Epidermal melanocyte (primary cell): ENCODE measurements around the gene NREP.

Experiments used
- DNase-seq: peaks from one replicate; pipeline ENCODE4 v3.0.0; 2011; ENCODE audit warnings: low spot score; ENCODE audit not compliant: insufficient read length

The NREP gene, protein sequence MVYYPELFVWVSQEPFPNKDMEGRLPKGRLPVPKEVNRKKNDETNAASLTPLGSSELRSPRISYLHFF

DNA sequence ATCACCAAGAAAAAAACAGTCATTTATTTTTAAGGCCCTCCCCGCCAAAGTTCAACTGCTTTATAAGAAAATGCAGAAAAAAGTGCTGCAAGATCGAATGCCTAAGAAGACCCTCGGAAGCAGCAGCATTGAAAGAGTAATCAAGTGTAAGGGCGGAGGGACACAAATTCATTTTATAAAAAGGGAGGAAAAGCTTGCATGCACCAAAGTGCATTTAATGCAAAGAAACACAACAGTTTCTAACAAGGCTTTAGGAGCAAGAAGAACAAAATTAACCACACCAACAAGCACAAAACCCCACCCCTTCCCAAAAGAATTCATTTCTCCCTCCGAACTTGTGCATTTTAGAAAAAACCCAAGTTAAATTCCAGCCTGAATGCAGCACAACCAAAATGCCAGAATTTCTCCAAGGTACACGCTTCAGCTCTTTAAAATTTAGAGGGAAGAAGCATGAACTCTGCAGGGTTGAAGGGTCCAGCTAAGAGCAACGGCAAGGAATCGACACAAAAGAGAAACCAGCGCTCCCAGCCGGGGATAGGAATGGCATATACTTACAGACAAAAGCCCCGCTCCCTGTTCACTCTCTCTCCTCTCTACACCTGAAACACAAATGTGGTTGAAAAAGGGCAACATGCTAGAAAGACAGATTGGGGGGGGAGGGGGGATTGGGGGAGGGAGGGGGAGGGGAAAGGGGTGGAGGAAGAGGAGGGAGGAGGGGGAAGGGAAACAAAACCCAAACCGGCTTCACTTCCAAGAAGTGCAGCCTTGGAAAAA is at the start of gene NREP:
Gene NREP (minus strand): TSS at position 614 of the 774 bp plus-strand sequence. CDS start 1,422 bp downstream, outside the sequence.
- DNase-seq, result no peak

DNA sequence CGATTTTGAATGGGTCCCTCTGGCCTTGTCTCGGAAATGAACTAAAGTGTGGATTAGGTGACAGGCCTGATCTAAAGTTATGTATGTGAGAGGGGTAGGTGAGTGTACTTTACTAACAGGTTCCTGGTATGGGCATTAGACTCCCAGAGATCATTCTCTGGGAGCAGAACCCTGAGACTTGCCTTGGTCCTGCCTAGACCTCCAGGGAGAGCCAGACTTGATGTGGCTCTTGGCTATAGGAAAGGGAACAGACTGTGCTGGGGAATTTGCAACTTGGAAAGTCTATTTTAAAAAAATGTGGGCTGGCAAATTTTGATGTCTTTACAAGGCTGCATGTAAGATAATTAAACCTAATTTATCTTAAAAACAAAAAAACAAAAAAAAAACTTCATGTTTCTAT is 49.8 kb upstream of the NREP start:
- no peak for DNase-seq

DNA sequence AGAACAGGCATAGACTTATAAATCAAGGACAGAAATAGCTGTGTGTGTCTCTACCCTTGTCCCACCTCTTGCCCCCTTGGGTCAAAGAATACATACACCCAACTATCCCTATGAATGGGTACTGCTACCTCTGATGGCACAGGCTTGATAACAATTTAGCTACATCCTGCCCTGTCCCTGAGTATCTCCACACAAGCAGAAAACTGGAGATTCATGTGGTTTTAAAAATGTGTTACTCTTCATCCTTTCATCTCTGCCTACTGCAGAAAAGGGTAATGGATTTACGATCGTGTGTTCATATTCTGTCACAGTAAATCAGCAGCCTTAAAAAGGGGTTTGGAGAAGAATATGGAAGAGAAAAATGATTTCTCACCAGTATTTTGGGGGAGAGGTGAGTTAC is 49.2 kb upstream of the NREP start:
- DNase-seq, result no peak

DNA sequence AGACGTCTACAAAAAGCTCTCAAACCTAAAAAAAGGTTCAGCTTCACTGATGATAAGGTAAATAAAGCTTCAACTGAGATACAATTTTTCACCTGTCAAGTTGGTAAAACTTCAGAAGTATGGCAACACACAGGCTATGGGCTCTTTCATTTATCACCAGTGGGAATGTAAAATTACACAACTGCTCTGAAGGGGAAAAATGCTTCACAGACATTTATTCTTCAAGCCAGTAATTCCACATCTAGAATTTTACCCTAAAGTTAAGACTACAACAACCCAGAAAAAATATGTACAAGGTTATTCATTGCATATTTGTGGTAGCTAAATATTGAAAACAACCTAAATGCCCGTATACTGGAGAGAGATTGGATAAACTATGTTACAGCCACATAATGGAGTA is 48.1 kb upstream of the NREP start:
- DNase-seq, result no peak

DNA sequence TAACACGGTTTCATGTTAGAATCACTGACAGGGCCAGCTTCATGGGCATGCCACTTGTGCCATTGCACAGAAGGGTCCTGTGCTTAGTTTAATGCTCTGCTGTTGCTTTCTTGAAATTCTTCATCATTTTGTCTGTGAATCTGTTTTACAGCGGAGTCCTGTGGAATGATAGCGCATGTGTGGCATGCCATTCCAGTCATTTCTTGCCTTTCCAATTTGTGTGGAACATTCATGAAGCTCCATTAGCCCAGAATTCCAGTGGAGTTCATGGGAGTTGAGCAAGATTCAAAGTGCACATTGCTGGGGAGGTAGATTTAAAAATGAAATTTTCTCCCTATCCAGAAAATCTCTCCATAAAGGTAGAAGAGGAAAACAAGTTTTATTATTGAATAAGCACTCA is 43.4 kb upstream of the NREP start:
- DNase-seq, result no peak

DNA sequence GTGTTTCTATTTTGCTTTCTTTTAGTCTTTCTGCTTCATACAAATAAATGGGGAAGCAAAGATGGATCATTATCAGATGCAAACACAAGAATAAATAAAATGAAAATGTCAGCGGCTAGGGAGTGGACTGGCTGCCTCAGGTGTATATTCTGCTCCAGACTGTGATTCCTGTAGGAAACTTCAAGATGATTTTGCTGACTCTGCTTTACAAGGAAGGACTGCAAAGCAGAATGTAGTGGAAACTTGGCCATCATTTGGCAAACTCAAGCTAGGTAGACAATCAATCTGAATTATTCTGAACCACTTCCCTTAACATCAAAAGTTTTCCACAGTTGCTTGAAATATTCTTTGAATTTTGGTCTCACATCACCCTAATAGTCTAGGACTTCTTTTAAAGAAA is 38.1 kb upstream of the NREP start:
- DNase-seq, result no peak

DNA sequence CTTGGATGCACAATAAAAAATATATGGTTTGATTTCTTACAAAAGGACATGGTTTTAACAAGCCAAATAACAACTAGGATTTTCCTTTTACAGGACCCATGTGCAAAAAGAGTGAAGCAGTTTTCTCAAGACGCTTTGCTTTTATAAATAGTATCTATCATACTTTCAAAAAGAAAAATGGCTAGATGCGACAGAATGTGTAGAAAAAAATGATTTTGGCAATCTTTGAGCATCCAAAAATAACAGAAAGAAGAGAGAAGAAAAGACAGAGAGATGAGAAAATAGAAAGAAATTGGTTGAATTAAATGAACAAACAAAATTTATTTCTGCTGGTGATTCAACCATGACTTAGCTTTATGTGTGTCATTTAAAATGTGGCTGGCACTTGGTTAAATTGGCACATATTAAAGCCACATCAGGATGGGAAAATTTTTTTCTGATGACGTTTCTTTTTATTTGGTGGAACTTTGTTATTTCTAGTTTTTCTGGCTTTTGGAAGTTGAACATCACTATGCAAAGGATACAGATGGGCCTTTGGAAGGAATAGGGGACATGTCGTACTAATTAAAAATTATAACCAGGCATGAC is 35.6 kb upstream of the NREP start:
- DNase-seq, result no peak

DNA sequence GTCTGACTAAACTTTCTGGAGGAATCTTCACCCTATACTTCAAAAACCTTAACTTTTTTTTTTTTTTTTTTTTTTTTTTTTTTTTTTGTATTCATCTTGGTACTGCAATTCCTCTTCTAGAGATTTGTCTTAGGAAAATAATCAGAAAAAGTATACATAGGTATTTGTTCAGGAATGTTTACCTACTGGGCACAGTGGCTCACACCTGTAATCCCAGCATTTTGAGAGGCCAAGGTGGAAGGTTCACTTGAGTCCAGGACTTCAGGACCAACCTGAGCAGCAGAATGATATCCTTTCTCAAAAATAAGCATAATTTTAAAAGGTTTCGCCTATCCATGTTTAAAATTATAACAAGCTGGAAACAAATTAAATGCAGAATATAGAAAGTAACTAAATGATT is 33.3 kb upstream of the NREP start:
- DNase-seq, result no peak

DNA sequence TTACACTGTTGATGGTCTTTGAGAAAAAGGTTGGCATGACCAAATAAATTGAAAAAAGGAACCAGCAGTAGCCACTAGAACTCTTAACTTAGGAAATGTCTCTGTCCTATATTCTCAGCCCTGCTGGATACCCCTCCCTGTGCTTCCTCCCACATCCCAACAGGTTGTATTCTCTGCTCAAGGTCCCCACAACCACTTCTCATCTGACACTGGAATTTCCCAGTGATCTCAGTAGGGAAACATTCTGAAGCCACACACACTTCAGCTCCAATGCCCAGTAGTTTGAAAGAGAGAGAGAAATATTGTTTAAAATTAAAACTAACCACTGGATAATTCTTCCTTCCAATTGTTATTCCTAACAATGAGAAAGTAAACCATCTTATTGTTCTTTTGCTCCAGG is 30.0 kb upstream of the NREP start:
- DNase-seq, result no peak

DNA sequence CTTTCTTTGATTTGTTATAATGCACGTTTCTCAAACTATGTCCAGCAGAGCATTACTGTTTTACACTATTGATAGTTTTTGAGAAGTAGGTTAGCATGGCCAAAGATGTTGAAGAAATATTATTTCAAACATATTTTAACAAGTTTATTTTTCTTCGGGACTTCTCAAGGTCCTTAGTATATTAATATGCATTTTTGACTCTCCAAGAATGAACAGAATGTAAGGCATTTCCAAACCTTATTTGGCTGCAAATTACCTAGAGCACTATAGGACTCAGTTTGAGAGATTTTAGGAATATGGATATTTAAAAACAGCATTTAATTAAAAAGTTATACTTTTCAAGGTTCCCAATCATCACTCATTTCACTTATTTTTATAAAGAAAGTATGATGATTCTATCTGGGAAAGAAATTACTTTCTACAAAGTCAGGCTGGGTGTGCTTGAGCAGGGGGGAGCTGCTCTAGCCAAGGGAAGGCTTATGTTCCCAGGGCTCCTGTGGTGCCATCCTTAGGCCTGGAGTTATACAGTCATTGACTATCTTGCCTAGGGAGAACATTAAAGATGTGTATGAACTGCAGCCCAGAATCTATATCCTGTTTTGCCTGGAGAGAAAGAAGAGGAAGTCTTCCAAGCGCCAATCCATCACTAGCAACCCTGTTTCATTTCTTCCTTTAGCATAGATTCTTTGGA is 27.6 kb upstream of the NREP start:
- no peak for DNase-seq

DNA sequence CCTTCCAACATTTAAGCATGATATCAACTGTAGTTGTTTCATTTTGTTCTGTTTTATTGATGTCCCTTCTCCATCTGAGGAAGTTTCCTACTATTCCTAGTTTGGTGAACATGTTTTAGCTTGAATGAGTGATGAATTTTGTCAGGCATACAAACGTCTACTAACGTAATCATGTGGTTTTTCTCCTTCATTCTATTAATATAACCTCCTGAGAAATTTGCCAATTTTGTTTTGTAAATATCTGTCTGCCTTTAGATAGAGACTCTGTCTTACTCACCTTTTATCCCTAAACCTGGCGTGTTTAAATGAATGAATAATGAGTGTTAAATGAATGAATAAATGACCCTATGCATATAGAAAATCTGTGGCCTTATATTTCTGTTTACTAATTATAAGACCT is 26.5 kb upstream of the NREP start:
- no peak for DNase-seq

DNA sequence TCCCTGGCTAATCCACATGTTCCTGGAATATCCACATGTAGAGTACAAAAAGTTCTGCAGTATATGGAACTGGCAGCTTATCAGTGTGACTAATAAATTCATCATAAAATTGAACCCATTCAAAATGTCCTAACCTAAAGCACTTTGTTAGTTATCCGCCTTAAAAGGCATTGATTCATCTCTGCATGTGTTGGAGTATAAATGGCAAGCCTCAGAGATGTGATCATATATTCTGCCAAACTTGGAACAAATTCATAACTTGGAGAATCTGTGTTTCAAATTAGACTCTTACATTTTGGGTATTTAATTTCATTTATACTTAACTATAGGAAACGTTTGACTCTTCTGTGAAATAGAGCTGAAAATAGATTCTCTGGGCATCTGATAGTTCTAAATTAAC is 25.2 kb upstream of the NREP start:
- DNase-seq, result no peak

DNA sequence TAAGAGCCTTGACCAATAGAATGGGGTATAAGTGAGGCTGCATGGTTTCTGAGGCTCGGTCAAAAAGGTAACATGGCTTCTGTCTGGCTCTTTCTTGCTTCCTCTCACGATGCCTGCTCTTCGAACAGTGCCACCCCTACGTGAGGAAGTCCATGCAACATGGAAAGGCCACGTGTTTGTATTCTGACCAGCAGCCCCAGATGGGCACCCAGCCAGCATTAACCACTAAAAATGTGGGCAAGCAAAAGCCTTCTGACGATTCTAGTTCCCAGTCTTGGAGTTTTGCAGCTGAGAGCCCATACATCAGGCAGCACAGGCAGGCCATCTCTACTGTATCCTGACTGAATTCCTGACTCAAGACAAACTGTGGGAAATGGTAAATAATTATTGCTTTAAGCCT is 24.2 kb upstream of the NREP start:
- DNase-seq, result no peak

DNA sequence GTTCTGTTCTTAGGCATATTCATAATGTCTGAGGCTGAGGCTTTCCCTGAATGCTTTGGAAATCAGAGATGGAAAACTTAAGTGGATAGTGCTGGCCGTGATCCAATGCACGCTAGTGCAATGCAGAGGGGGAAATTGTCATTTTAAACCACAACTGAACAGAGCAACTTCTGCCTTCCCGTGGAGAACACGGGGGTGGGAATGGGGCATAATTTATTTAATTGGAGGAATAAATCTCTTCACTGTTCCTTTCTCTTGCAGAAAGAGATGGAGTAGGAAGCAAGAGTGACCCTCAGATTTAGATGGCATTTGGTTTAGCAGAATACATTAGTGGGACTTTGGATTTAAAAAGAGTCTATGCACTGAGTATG is 22.9 kb upstream of the NREP start:
- no peak for DNase-seq

DNA sequence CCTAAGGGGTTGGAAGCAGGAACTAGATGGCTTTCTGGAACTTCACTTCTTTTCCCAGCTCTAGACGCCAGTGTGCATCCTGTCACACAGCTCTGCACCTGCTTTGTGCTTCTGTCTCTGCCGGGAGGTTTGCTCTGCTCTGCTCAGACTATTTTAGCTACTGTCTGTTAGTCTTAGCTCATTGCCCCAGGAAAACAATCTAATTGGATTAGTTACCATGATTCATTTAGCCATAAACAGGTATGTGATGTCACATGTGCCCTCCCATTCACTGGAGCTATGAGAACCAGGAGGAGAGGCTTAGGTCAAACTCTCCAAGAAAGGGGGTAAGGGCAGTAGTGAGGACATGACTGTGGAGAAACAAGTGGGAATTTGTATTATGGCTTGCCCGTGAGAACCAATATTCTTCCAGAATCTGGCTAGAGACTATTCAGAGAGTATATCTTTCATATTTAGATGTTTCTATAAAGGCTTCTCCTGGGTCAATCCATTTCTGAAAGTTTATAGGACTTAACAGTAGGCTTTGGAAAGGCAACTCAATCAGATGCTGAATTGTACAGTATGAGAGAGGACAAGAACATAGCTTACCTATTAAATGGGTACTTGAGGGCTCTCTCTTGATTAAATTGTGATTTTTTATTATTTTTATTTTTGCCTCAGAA is 22.4 kb upstream of the NREP start:
- no peak for DNase-seq

DNA sequence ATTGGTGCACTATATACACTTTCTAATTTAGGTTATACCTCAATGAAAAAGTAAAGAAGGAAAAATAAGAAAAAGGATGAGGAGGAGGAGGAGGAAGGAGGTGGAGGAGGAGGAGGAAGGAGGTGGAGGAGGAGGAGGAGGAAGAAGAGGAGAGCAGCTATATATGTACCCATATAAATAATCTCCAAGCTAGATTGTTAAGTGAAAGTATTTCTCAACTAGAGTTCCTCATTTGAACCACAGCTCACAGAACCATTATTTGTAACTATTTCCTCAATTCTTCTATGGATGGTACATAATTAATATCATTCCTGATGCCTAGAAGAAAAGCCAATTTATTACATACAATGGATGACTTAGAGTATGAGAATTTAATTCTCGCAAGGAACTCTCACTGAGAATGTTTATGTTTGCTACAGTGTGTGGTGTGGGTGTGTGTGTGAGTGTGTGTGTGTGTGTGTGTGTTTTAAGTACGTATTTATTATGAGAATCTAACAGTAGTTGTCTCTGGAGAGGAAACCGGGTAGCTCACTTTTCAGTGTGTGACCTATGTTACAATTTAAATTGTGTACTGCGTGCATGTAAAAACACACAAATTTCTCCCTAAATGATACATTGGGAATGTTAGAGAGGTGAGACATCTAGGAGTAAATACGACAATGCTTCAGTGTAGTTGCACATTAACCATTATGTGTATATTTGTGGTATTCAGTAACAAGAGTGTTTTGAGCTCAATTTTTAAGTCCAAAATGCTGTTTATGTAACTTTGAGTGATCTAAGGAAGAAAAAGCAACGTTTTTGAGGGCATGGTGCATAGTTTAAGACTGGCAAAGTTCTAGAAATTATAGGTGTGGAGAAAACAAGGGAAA is 20.2 kb upstream of the NREP start:
- DNase-seq, result no peak

DNA sequence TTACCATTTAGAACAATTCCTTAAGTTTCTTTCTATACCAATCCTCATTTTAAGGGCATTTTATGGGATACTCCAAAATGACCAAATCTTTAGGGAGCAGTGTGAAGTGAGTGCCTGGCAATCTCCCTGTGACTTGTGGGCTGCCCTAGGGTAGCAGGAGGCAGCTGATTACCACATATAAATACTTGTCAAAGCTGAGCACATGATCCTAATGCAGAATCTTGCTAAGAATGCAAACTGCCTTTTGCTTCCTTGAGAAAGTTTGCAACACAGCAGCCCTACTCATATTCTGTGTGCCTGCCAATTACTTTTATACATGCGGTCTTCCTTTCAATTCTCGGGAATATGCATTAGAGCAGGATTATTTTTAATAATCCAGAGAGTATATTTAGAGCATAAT is 18.2 kb upstream of the NREP start:
- DNase-seq, result no peak

DNA sequence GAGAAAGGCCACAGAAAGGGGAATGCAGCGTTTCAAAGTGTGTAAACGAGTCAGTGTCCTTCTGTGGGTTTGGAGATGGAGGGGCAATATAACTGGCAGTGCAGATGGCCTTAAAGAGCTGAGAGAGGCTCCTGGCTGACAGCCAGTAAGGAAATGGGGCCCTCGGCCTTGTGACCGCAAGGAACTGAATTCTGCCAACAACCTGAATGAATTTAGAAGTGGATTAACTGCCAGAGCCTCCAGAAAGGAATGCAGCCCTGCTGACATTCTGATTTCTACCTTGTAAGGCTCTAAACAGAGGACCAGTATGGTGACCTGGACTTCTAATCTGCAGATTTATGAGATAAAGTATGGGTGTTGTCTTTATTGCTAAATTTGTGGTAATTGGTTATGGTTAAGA is 17.5 kb upstream of the NREP start:
- no peak for DNase-seq

DNA sequence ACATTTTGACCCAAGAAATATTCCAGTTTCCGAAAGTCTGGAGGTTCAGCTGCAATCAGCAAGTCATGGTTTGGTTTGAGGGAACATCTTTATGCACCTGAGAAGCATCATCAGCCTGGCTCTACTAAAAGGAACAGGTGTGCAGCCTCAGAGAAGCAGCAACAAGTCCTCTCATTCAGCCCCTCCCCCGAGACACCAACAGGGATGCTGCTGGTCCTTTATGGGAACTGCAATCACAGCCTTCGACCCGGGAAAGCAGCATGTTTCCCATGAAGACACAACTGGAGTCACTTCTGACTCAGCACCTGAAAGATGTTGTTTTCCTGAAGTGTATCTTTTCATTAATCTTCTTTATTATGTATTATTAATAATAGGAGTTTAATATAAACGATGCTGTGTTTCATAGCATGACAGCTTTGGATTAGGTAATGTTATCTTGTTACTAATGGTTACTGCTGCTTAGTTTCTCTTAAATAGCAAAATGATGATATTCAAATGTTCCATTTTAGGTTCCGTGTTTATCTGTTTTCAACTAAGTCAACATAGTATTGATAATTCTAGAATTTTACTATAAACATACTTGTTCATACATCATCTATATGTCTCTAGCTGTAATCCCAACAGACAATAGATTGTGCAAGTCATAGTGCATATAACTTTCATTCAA is 15.6 kb upstream of the NREP start:
- DNase-seq, result no peak

DNA sequence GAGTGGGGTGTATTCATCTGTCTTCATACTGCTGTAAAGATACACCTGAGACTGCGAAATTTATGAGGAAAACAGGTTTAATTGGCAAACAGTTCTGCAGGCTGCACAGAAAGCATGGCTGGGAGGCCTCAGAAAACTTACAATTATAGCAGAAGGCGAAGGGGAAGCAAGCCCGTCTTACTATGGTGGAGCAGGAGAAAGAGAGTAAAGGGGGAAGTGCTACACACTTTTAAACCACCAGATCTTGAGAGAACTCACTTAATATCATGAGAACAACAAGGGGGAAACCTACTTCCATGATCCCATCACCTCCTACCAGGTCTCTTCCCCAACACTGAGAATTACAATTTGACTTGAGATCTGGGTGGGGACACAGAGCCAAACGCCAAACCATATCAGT is 12.5 kb upstream of the NREP start:
- no peak for DNase-seq
